Bone marrow (tissue), 2 donors: ENCODE data around the gene TAP1.
"Not testable (repeated sequence)": the region's sequence is repeated elsewhere in the genome, so short reads cannot be mapped to it uniquely, and the experiment has no call there.

ENCODE experiments used
- DNase-seq, 2 donors: peaks; one replicate each; lab custom pipeline; 2025; lab: John Stamatoyannopoulos, UW

Gene TAP1

DNA sequence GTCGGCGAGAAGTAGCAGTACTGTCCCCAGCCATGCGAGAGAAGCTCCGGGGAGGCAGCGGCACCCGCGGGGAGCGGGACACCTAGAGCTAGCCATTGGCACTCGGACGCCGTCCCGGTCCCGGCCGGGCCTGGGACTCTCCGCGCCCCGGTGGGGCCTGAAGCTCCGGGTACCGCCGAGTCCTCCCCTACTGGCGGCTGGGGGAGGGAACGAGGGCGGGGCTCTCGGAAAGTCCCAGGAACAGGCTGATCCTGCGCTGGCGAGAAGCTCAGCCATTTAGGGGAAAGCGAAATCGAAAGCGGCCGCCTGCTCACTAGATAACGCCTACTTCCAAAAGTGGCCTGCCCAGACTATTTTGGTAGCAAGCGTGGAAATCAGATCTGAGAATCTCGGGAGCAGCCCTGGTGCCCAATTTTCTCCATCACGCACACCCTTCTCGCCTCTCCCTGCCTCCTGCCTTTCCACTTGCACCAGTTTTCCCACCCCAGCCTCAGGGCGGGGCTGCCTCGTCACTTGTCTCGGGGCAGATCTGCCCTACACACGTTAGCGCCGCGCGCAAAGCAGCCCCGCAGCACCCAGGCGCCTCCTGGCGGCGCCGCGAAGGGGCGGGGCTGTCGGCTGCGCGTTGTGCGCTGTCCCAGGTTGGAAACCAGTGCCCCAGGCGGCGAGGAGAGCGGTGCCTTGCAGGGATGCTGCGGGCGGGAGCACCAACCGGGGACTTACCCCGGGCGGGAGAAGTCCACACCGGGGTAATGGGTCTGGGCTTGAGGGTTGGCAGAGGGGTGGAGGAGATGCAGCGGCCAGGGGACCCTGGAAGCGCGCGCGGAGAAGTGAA is at the start of gene TAP1, which contains the start of gene PSMB9:
TAP1 (minus strand) TSS at position 164 of the 835 bp plus-strand sequence; CDS start at position 96, 68 bp downstream.
PSMB9 (plus strand) TSS at position 652 of the 835 bp plus-strand sequence; CDS start at position 690, 38 bp downstream.
- peak; percentile 90 to 95 for DNase-seq

GRCh38 chr6:32895006-32895345 is 41.5 kb upstream of the TAP1 start:
- no peak for DNase-seq

GRCh38 chr6:32894085-32895005 is 40.8 kb upstream of the TAP1 start:
- peak; percentile 79 to 83 for DNase-seq

- no peak for DNase-seq
Observed at GRCh38 chr6:32890831-32891230, 37.3 kb upstream of the TAP1 start.

- DNase-seq = no peak
Observed at GRCh38 chr6:32889533-32889932, 36.0 kb upstream of the TAP1 start.

GRCh38 chr6:32888576-32888975 is 35.1 kb upstream of the TAP1 start:
- DNase-seq = no peak

- DNase-seq = no peak
Observed at GRCh38 chr6:32887616-32888015, 34.1 kb upstream of the TAP1 start.

- no peak for DNase-seq
Observed at GRCh38 chr6:32886681-32887383, 33.3 kb upstream of the TAP1 start.

DNA sequence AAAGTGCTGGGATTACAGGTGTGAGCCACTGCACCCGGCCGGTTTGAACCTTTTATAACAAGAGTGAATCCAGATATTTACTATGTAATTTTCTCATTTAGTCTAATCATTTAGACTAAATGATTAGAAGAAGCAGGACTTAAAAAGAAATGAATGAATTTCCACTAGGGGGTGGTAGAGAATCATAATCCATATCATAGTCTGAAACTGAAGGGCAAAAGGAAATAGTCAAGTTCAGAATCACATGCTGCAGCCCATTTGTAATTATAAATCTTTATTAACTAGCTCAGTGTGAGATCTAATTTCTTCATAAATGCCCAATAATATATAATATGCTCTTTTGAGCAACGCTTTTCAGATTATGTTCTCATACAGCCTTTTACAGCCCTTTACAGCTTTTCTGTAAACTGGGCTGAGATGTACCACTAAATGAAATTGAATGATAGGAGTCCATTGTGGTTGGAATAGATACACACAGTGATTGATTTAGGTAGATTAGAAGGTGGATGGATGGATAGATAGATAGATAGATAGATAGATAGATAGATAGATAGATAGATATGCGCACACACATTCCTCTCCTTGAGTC is 32.3 kb upstream of the TAP1 start:
- DNase-seq = peak in 1 of 2 donors; percentile 82

GRCh38 chr6:32883789-32884188 is 30.3 kb upstream of the TAP1 start:
- no peak for DNase-seq

DNA sequence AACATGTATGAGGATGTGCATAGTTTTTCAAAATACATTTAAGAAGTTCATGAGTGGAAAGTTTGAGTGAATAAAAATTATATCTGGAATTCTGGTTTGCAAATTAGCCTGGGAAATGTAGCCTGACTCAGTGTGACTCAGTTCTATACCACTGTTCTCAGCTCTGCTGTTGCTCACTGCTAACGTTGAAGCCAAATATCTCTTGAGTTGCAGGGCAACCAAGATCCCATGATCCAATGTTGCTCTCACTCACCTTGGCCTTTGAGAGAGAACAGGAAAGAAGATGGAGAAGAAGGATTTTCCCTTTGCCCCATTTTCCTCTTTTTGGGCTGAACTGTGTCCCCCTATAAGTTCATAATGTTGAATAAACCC is 29.4 kb upstream of the TAP1 start:
- DNase-seq = no peak

DNA sequence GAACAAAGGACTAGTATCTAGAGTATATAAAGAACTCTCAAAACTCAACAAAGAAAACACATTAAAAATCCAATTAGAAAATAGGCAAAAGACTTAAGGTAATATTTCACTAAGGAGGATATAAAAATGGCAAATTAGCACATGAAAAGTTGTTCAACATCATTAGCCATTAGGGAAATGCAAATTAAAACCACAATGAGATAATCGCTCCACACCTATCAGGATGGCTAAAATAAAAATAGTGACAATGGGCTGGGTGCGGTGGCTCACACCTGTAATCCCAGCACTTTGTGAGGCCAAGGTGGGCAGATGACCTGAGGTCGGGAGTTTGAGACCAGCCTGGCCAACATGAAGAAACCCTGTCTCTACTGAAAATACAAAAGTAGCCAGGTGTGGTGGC is 27.5 kb upstream of the TAP1 start:
- not testable (repeated sequence) for DNase-seq

- DNase-seq = no peak
Observed at GRCh38 chr6:32879691-32880090, 26.2 kb upstream of the TAP1 start.

- no peak for DNase-seq
Observed at GRCh38 chr6:32876603-32877002, 23.1 kb upstream of the TAP1 start.

DNA sequence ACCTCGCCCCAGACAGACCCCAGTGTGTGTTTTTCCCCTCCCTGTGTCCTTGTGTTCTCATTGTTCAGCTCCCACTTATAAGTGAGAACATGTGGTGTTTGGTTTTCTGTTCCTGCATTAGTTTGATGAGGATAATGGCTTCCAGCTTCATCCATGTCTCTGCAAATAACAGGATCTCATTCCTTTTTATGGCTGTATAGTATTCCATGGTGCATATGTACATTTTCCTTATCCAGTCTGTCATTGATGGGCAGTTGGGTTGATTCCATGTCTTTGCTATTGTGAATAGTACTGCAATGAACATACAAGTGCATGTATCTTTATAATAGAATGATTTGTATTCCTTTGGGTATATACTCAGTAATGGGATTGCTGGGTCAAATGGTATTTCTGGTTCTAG is 20.4 kb upstream of the TAP1 start:
- DNase-seq = not testable (repeated sequence)

- peak; percentile 54 to 74 for DNase-seq
Observed at GRCh38 chr6:32868257-32868788, 14.8 kb upstream of the TAP1 start.

DNA sequence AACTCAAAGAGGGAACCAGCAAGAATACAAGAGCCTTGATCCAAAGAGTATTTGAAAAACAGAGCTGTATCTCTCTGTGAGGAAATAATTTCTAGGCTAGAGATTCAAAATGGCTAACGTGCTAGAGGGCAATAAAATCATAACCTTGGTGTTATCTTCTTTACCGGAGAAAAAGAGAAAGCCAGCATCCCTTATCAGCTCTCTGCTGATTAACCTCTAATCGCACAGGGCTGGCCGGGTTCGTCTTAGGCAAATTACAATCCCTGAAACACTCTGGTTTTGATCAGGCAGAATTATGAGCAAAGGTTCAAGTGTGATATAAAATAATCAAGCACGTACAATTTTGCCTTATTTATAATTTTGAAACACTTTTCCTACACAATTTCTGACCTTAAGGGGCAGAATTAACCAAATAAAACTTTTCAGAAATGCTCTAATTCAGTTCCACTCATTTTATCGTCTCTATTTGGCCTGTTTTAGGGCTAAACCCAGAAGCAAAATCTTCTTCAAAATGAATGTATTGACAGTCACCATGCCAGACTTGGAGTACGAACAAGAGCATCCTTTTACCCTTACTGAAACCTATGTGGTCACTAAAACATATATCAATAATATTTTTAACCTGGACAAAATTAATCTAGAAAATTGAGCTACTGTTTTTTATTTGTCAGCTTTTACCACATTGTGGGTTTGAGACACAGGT is 14.2 kb upstream of the TAP1 start:
- DNase-seq = no peak

- DNase-seq = no peak
Observed at GRCh38 chr6:32867022-32867477, 13.5 kb upstream of the TAP1 start.

- no peak for DNase-seq
Observed at GRCh38 chr6:32865724-32866443, 12.4 kb upstream of the TAP1 start.

DNA sequence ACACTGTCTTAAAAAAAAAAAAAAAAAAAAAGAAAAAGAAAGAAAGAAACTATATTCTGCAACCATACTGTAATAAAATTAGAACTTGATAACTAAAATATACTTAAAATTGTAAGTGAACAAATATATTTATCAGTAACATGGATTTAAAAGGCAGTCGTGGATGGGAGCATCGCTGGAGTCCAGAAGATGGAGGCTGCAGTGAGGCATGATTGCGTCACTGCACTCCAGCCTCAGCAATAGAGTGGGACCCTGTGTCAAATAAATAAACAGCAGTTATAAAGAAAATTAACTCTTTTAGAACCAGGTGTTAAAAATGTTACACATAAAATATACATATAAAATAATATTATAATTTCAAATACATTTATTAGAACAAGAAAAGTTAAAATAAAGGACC is 9.2 kb upstream of the TAP1 start:
- DNase-seq = no peak
